Trophoblast cell (in vitro differentiated cells and primary cell): Measurements from ENCODE around the gene LRP3.
"Not testable (repeated sequence)": the region's sequence is repeated elsewhere in the genome, so short reads cannot be mapped to it uniquely, and the experiment has no call there.

ENCODE experiments used
- DNase-seq, 2 donors: peaks; one replicate each; pipeline ENCODE4 v3.0.0-alpha.2; 2016
- H2AFZ ChIP-seq: 2 replicates; pipeline ENCODE4 v1.6.1; 2013; ENCODE audit warnings: low read length, moderate library complexity, mild to moderate bottlenecking; ENCODE audit not compliant: insufficient read depth, poor library complexity
- H2AK5ac ChIP-seq: 2 replicates; pipeline ENCODE4 v1.6.1; 2013; ENCODE audit warnings: mild to moderate bottlenecking, low read length
- H2BK120ac ChIP-seq: 2 replicates; pipeline ENCODE4 v1.6.1; 2013; ENCODE audit warnings: low read length, mild to moderate bottlenecking, moderate library complexity; ENCODE audit not compliant: insufficient read depth, poor library complexity
- H2BK12ac ChIP-seq: 2 replicates; pipeline ENCODE4 v1.6.1; 2013; ENCODE audit warnings: mild to moderate bottlenecking, low read length, moderate library complexity
- H2BK5ac ChIP-seq: 2 replicates; pipeline ENCODE4 v1.6.1; 2013; ENCODE audit warnings: low read length, low read depth, moderate library complexity, mild to moderate bottlenecking; ENCODE audit not compliant: poor library complexity
- H3K14ac ChIP-seq: 2 replicates; pipeline ENCODE4 v1.6.1; 2013; ENCODE audit warnings: mild to moderate bottlenecking, low read length
- H3K18ac ChIP-seq: 2 replicates; pipeline ENCODE4 v1.6.1; 2013; ENCODE audit warnings: mild to moderate bottlenecking, low read length
- H3K23ac ChIP-seq: 2 replicates; pipeline ENCODE4 v1.6.1; 2013; ENCODE audit warnings: low read length
- H3K27ac ChIP-seq: 2 replicates; pipeline ENCODE4 v1.5.1; 2013; ENCODE audit warnings: low read depth, mild to moderate bottlenecking, inconsistent platforms, low read length, moderate library complexity
- H3K27me3 ChIP-seq: 2 replicates; pipeline ENCODE4 v1.6.1; 2013; ENCODE audit warnings: inconsistent platforms, mild to moderate bottlenecking, low read length, moderate library complexity; ENCODE audit not compliant: insufficient read depth
- H3K36me3 ChIP-seq, 2 experiments: 1 replicate in 1 of 2; 2 replicates in 1 of 2; pipeline ENCODE4 v1.6.1; 2013; ENCODE audit warnings: low read length in 2 of 2, mild to moderate bottlenecking in 2 of 2, moderate library complexity in 1 of 2; ENCODE audit not compliant: insufficient read depth in 2 of 2, control insufficient read depth in 1 of 2
- H3K4ac ChIP-seq: 2 replicates; pipeline ENCODE4 v1.6.1; 2013; ENCODE audit warnings: low read depth, mild to moderate bottlenecking, low read length, moderate library complexity
- H3K4me1 ChIP-seq, 2 experiments: 1 replicate in 1 of 2; 2 replicates in 1 of 2; pipeline ENCODE4 v1.6.1; 2013; ENCODE audit warnings: low read length in 2 of 2, mild to moderate bottlenecking in 2 of 2, moderate library complexity in 1 of 2; ENCODE audit not compliant: insufficient read depth in 2 of 2, control insufficient read depth in 1 of 2
- H3K4me2 ChIP-seq: 2 replicates; pipeline ENCODE4 v1.6.1; 2013; ENCODE audit warnings: inconsistent platforms, mild to moderate bottlenecking, low read length, moderate library complexity
- H3K4me3 ChIP-seq: 2 replicates; pipeline ENCODE4 v1.5.1; 2013; ENCODE audit warnings: mild to moderate bottlenecking, low read depth, low read length, inconsistent platforms
- H3K79me1 ChIP-seq: one replicate; pipeline ENCODE4 v1.6.1; 2013; ENCODE audit warnings: low read length
- H3K79me2 ChIP-seq: 2 replicates; pipeline ENCODE4 v1.6.1; 2013; ENCODE audit warnings: low read length, mild to moderate bottlenecking; ENCODE audit not compliant: control insufficient read depth, insufficient read depth, poor library complexity
- H3K9ac ChIP-seq: 2 replicates; pipeline ENCODE4 v1.6.1; 2013; ENCODE audit warnings: mild to moderate bottlenecking, low read length
- H3K9me3 ChIP-seq: 2 replicates; pipeline ENCODE4 v1.6.1; 2013; ENCODE audit warnings: low read depth, mild to moderate bottlenecking, control low read depth, inconsistent platforms, low read length; ENCODE audit not compliant: insufficient read depth
- H4K12ac ChIP-seq: 2 replicates; pipeline ENCODE4 v1.6.1; 2013; ENCODE audit warnings: low read depth, mild to moderate bottlenecking, low read length, moderate library complexity
- H4K8ac ChIP-seq: 2 replicates; pipeline ENCODE4 v1.6.1; 2013; ENCODE audit warnings: low read depth, mild to moderate bottlenecking, low read length, moderate library complexity
- H4K91ac ChIP-seq: one replicate; pipeline ENCODE4 v1.6.1; 2013; ENCODE audit warnings: low read depth, mild to moderate bottlenecking, low read length, moderate library complexity
- WGBS: extraction: QIAGEN DNeasy Blood & Tissue Kit; methylation state at CpG from one replicate; pipeline ENCODE4 v1.1.7; 2013; ENCODE audit warnings: missing lambda C conversion rate; ENCODE audit not compliant: insufficient read length, insufficient coverage; ENCODE audit errors: extremely low coverage; 5-methylcytosine and 5-hydroxymethylcytosine counted together

The LRP3 gene

GRCh38 chr19:33152176-33152575 is 42.0 kb upstream of the LRP3 start:
- no peak overlapping the region for H2BK120ac ChIP-seq
- no peak overlapping the region for H3K4me2 ChIP-seq
- H4K8ac ChIP-seq, result no peak overlapping the region
- H4K12ac ChIP-seq, result no peak overlapping the region
- no peak overlapping the region for H3K9ac ChIP-seq
- H3K23ac ChIP-seq, result no peak overlapping the region
- no peak overlapping the region for H3K27ac ChIP-seq
- no peak overlapping the region for H2BK12ac ChIP-seq
- no peaks in the 10 kb centered on the region for H3K79me1 ChIP-seq
- DNase-seq, result peak in 1 of 2 donors; percentile 10
- H2AK5ac ChIP-seq, result no peak overlapping the region
- H3K4ac ChIP-seq, result no peak overlapping the region
- no peak overlapping the region for H3K4me3 ChIP-seq
- no CpG with 5 or more reads among the region's 2 CpGs for WGBS
- no peak overlapping the region for H3K18ac ChIP-seq
- H2AFZ ChIP-seq, result no peak overlapping the region
- no peaks in the 10 kb centered on the region for H3K27me3 ChIP-seq
- H4K91ac ChIP-seq, result no peak overlapping the region
- H3K4me1 ChIP-seq, result no peaks in the 10 kb centered on the region
- no peaks in the 10 kb centered on the region for H3K36me3 ChIP-seq
- no peak overlapping the region for H3K14ac ChIP-seq
- no peak overlapping the region for H2BK5ac ChIP-seq
- no peaks in the 10 kb centered on the region for H3K79me2 ChIP-seq
- H3K9me3 ChIP-seq, result peaks cover 1% of the 10 kb centered on the region

DNA sequence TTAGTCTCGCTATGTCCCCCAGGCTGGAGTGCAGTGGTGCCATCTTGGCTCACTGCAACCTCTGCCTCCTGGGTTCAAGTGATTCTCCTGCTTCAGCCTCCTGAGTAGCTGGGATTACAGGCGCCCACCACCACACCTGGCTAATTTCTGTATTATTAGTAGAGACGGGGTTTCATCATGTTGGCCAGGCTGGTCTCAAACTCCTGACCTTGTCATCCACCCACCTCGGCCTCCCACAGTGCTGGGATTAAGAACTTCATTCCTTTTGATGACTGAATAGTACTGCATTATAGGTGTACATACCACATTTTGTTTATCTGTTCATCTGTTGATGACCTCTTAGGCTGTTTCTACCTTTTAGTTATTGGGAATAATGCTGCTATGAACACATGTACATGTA is 41.5 kb upstream of the LRP3 start:
- not testable (repeated sequence) for H3K79me1 ChIP-seq, H3K14ac ChIP-seq, H2BK120ac ChIP-seq, H3K4me3 ChIP-seq, H3K18ac ChIP-seq, H2BK5ac ChIP-seq, H2AFZ ChIP-seq, H3K79me2 ChIP-seq, H3K4me1 ChIP-seq, H4K8ac ChIP-seq, H3K27me3 ChIP-seq, H3K9ac ChIP-seq, H3K9me3 ChIP-seq, DNase-seq, H3K4ac ChIP-seq, H4K91ac ChIP-seq, H3K4me2 ChIP-seq, H2AK5ac ChIP-seq, H3K27ac ChIP-seq, H2BK12ac ChIP-seq, H4K12ac ChIP-seq, H3K36me3 ChIP-seq, H3K23ac ChIP-seq
- WGBS, result no CpG with 5 or more reads among the region's 4 CpGs

- H3K4ac ChIP-seq, H3K9ac ChIP-seq, H3K79me2 ChIP-seq, H3K4me1 ChIP-seq, H2AFZ ChIP-seq, H2BK5ac ChIP-seq, H4K91ac ChIP-seq, H3K9me3 ChIP-seq, H3K36me3 ChIP-seq, H3K23ac ChIP-seq, H4K12ac ChIP-seq, DNase-seq, H3K79me1 ChIP-seq, H3K27ac ChIP-seq, H3K18ac ChIP-seq, H2BK12ac ChIP-seq, H2BK120ac ChIP-seq, H4K8ac ChIP-seq, H2AK5ac ChIP-seq, H3K27me3 ChIP-seq, H3K14ac ChIP-seq, H3K4me3 ChIP-seq, H3K4me2 ChIP-seq: not testable (repeated sequence)
- no CpG with 5 or more reads among the region's 6 CpGs for WGBS
Measured at GRCh38 chr19:33154313-33154712, 39.8 kb upstream of the LRP3 start.

DNA sequence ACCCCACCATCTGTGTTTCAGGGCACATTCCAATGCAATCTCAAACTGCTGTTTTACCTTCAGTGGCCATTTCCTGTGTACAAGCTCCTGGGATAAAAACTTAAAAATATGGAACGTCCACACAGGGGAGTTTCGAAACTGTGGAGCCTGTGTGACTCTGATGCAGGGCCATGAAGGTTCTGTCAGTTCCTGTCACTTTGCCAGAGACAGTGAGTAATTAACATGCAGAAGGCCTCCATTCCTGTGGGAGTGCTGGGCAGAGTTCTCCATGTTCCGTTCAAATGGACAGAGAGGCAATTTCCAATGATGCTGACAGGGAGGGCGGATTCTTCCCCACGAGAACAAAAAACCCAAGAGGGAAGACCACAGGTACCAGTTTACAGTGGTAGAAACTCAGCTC is 37.8 kb upstream of the LRP3 start:
- no peak overlapping the region for H2BK5ac ChIP-seq
- no peak overlapping the region for H3K18ac ChIP-seq
- H3K9me3 ChIP-seq, result no peaks in the 10 kb centered on the region
- no peak overlapping the region for H2BK120ac ChIP-seq
- H4K8ac ChIP-seq, result no peak overlapping the region
- no peak overlapping the region for H2BK12ac ChIP-seq
- no peak overlapping the region for H3K23ac ChIP-seq
- H3K79me2 ChIP-seq, result no peaks in the 10 kb centered on the region
- no peak overlapping the region for H3K27ac ChIP-seq
- H3K9ac ChIP-seq, result no peak overlapping the region
- no peaks in the 10 kb centered on the region for H3K79me1 ChIP-seq
- H4K91ac ChIP-seq, result no peak overlapping the region
- H3K4me1 ChIP-seq, result no peaks in the 10 kb centered on the region
- H3K4ac ChIP-seq, result no peak overlapping the region
- no peak overlapping the region for H4K12ac ChIP-seq
- no peak overlapping the region for H2AFZ ChIP-seq
- no peak overlapping the region for H2AK5ac ChIP-seq
- peaks cover 2% of the 10 kb centered on the region for H3K27me3 ChIP-seq
- WGBS, result no CpG with 5 or more reads among the region's 5 CpGs
- H3K14ac ChIP-seq, result no peak overlapping the region
- DNase-seq, result no peak
- H3K4me2 ChIP-seq, result no peak overlapping the region
- no peaks in the 10 kb centered on the region for H3K36me3 ChIP-seq
- no peak overlapping the region for H3K4me3 ChIP-seq
